HepG2 (cell line): ENCODE measurements around the gene SAMD8. TPM values are rescaled to one million over a fixed set of nuclear protein-coding genes. Genes with fewer than 3 reads are reported as not detected.

Source experiments
- ATAC-seq: fragments of 200-7000 bp; cut with Tn5 transposase; 3 replicates; pipeline ENCODE4 v1.9.1; 2020; ENCODE audit warnings: mild to moderate bottlenecking, moderate library complexity
- BruUV-seq: library from RNA; stranded (reverse); fragments of 400-500 nt; replicated peaks from 2 replicates; lab custom pipeline; 2021; lab: Mats Ljungman, UMichigan
- CTCF ChIA-PET: fragments of 300-600 bp; formaldehyde crosslinking; extraction: SDS; loops from one replicate; lab custom pipeline; 2021; ENCODE audit warnings: low total read pairs, inconsistent platforms, low intra/inter-chr PET ratio; lab: Yijun Ruan, JAX
- POLR2A ChIA-PET: fragments of 350-600 bp; sonication (Branson Sonifier 250); formaldehyde crosslinking; loops from one replicate; lab custom pipeline; 2020; ENCODE audit warnings: antibody characterized with exemption, inconsistent platforms; lab: Yijun Ruan, JAX
- DNase-seq: peaks from one replicate; pipeline ENCODE4 v3.0.0-alpha.2; 2015; ENCODE audit warnings: low spot score
- FAIRE-seq: peaks from 3 replicates; lab custom pipeline; 2011; peaks lifted over from hg19 to GRCh38; lab: Jason Lieb, UNC
- H2AFZ ChIP-seq: one replicate; pipeline ENCODE4 v1.6.1; 2011; ENCODE audit warnings: low read length, inconsistent platforms
- H3K27ac ChIP-seq: fragments of 300-600 bp; 3 replicates; pipeline ENCODE4 v1.8.0; 2011; ENCODE audit warnings: mixed run types, mild to moderate bottlenecking, mixed read lengths, low read length, inconsistent platforms; ENCODE audit not compliant: insufficient read depth; ENCODE audit errors: extremely low read length
- H3K27me3 ChIP-seq, 2 experiments: fragments of 200-600 bp in 1 of 2; 2 replicates in 1 of 2; 3 replicates in 1 of 2; pipeline versions ENCODE4 v1.6.0 to v1.8.0; 2011; ENCODE audit warnings: low read length in 2 of 2, mild to moderate bottlenecking in 2 of 2, moderate library complexity in 2 of 2, inconsistent platforms in 1 of 2; ENCODE audit not compliant: insufficient read depth in 2 of 2, control insufficient read depth in 1 of 2
- H3K36me3 ChIP-seq, 2 experiments: fragments of 200-600 bp in 1 of 2; replicated peaks in 1 of 2; 2 replicates in 1 of 2; 3 replicates in 1 of 2; pipeline versions ENCODE4 v1.5.1 to v1.8.0; 2011; ENCODE audit warnings: low read length in 2 of 2, inconsistent platforms in 1 of 2; ENCODE audit not compliant: insufficient read depth in 2 of 2, control insufficient read depth in 1 of 2
- H3K4me1 ChIP-seq: 2 replicates; pipeline ENCODE4 v1.5.1; 2012; ENCODE audit warnings: low read length, inconsistent platforms; ENCODE audit not compliant: insufficient read depth
- H3K4me2 ChIP-seq: 2 replicates; pipeline ENCODE4 v1.6.0; 2011; ENCODE audit warnings: low read depth, low read length, inconsistent platforms
- H3K4me3 ChIP-seq, 3 experiments: fragments of 200-600 bp in 1 of 3; sonication (generic), shearing (Covaris generic) in 1 of 3; replicated peaks in 1 of 3; 2 replicates each; pipeline ENCODE4 v1.5.1; 2011 to 2016; ENCODE audit warnings: low read length in 3 of 3, inconsistent platforms in 2 of 3, low read depth in 2 of 3, mild to moderate bottlenecking in 2 of 3, control low read depth in 1 of 3, mixed read lengths in 1 of 3; ENCODE audit not compliant: insufficient read depth in 1 of 3
- H3K79me2 ChIP-seq: one replicate; pipeline ENCODE4 v1.6.1; 2011; ENCODE audit warnings: low read length, inconsistent platforms; ENCODE audit not compliant: insufficient read depth
- H3K9ac ChIP-seq: 2 replicates; pipeline ENCODE4 v1.6.0; 2011; ENCODE audit warnings: mild to moderate bottlenecking, low read depth, low read length, inconsistent platforms; ENCODE audit not compliant: insufficient read depth
- H3K9me3 ChIP-seq: 2 replicates; pipeline ENCODE4 v1.5.1; 2012; ENCODE audit warnings: mild to moderate bottlenecking, low read length
- H4K20me1 ChIP-seq: 2 replicates; pipeline ENCODE4 v1.6.0; 2011; ENCODE audit warnings: inconsistent platforms, mild to moderate bottlenecking, low read length, moderate library complexity; ENCODE audit not compliant: insufficient read depth
- AHR ChIP-seq: IDR thresholded peaks from 2 replicates; pipeline ENCODE4 v1.6.1; 2018; ENCODE audit warnings: missing genetic modification reagents, missing compliant biosample characterization
- CENPX ChIP-seq: sonication (generic); formaldehyde crosslinking; IDR thresholded peaks from 2 replicates; pipeline ENCODE4 v1.9.0; 2021; ENCODE audit warnings: mild to moderate bottlenecking, missing genetic modification reagents, moderate library complexity
- ETV6 ChIP-seq: sonication (generic); formaldehyde crosslinking; conservative IDR thresholded peaks from 2 replicates; pipeline ENCODE4 v1.4.0; 2020; ENCODE audit warnings: missing genetic modification reagents
- HES4 ChIP-seq: sonication (generic); formaldehyde crosslinking; IDR thresholded peaks from 2 replicates; pipeline ENCODE4 v1.9.0; 2021; ENCODE audit warnings: mild to moderate bottlenecking, missing genetic modification reagents, borderline replicate concordance
- ISL2 ChIP-seq: sonication (generic); formaldehyde crosslinking; IDR thresholded peaks from 2 replicates; pipeline ENCODE4 v1.5.0; 2020; ENCODE audit warnings: missing genetic modification reagents
- KLF13 ChIP-seq: sonication (generic); formaldehyde crosslinking; IDR thresholded peaks from 2 replicates; pipeline ENCODE4 v1.4.0; 2020; ENCODE audit warnings: mild to moderate bottlenecking, missing genetic modification reagents
- MXI1 ChIP-seq: IDR thresholded peaks from 3 replicates; pipeline ENCODE4 v1.6.1; 2012; ENCODE audit warnings: low read depth, low read length, inconsistent platforms, borderline replicate concordance
- PHF5A ChIP-seq: IDR thresholded peaks from one replicate; pipeline ENCODE4 v1.6.1; 2018; ENCODE audit warnings: low read depth, missing genetic modification reagents; ENCODE audit not compliant: unreplicated experiment
- XRCC5 ChIP-seq: fragments of 200-400 bp; formaldehyde crosslinking; optimal IDR thresholded peaks from 2 replicates; pipeline ENCODE3; 2017; ENCODE audit warnings: mild to moderate bottlenecking, low read length
- ZNF263 ChIP-seq: sonication (generic); formaldehyde crosslinking; IDR thresholded peaks from 2 replicates; pipeline ENCODE4 v1.4.0; 2020; ENCODE audit warnings: missing genetic modification reagents
- ZNF30 ChIP-seq: sonication (generic); formaldehyde crosslinking; IDR thresholded peaks from 2 replicates; pipeline ENCODE4 v1.5.0; 2020; ENCODE audit warnings: mild to moderate bottlenecking, missing genetic modification reagents
- ZNF34 ChIP-seq: sonication (generic); formaldehyde crosslinking; IDR thresholded peaks from 2 replicates; pipeline ENCODE4 v1.4.0; 2020; ENCODE audit warnings: mild to moderate bottlenecking, missing genetic modification reagents, borderline replicate concordance
- ZNF776 ChIP-seq: sonication (generic); formaldehyde crosslinking; IDR thresholded peaks from 2 replicates; pipeline ENCODE4 v1.4.0; 2020; ENCODE audit warnings: mild to moderate bottlenecking, missing genetic modification reagents
- ZSCAN25 ChIP-seq: sonication (generic); formaldehyde crosslinking; IDR thresholded peaks from 2 replicates; pipeline ENCODE4 v1.8.0; 2022; ENCODE audit warnings: mild to moderate bottlenecking, missing genetic modification reagents
- WGBS: methylation state at CpG from one replicate; pipeline ENCODE4 v1.1.6; 2017; ENCODE audit warnings: low lambda C conversion rate; 5-methylcytosine and 5-hydroxymethylcytosine counted together
- in situ Hi-C: cut with HindIII; loops from 2 replicates; pipeline ENCODE4 v1.10.0; 2017; ENCODE audit warnings: low pct_unique_long_range_greater_than_20kb; ENCODE audit not compliant: extremely low pct_ligation_motif_present
- intact Hi-C: fragments of 100-400 bp; cut with micrococcal nuclease; formaldehyde crosslinking; loops from one replicate; pipeline ENCODE4 v1.10.0; 2022; ENCODE audit not compliant: unreplicated experiment
- polyA plus RNA-seq, 8 experiments: library from polyadenylated mRNA; depleted of rRNA in 3 of 8; stranded (reverse) in 7 of 8; unstranded in 1 of 8; fragments of >200 nt; fragmentation: Illumina TruSeq in 4 of 8; extraction: Trizol in 4 of 8; gene quantifications; 2 replicates each; pipeline versions ENCODE4 v1.2.1 to v1.2.3, GENCODE V29; 2011 to 2016; ENCODE audit warnings: low read depth in 4 of 8, missing spikeins in 1 of 8, mixed read lengths in 1 of 8; ENCODE audit not compliant: insufficient read depth in 1 of 8
- total RNA-seq, 5 experiments: library from RNA; depleted of rRNA; stranded (reverse); fragments of >200 nt; fragmentation: Illumina TruSeq; extraction: Trizol; gene quantifications; 2 replicates each; pipeline ENCODE4 v1.2.3, GENCODE V29; 2016; ENCODE audit warnings: low read depth in 1 of 5
- TF ChIP-seq, protein P1 (sequence below): fragments of 450-650 bp; IDR thresholded peaks from 2 replicates; pipeline ENCODE4 v1.6.1; 2017; ENCODE audit warnings: mild to moderate bottlenecking
- TF ChIP-seq, protein P2 (sequence below): sonication (generic); formaldehyde crosslinking; IDR thresholded peaks from one replicate; pipeline ENCODE4 v1.5.1; 2020; ENCODE audit warnings: mild to moderate bottlenecking, missing genetic modification reagents; ENCODE audit errors: not compliant biosample characterization

SAMD8 gene
- total and polyA plus RNA-seq, 2 of the 13 experiments (the other 11 are each of a cell fraction or from before 2014, with no cell fraction given) = 10.4 to 13.2 TPM

GRCh38 chr10:75106242-75106641 lies 5.2 kb upstream of the SAMD8 start:
- ChIA-PET POLR2A (no interaction called here), CTCF (no interaction called here)
- DNase-seq (no peak), ATAC-seq (no peak), FAIRE-seq (no peak)
- Histone ChIP-seq H3K4me1 (peaks cover 50% of the 10 kb centered on the region), H3K4me2 (no peak overlapping the region), H3K9me3 (no peaks in the 10 kb centered on the region), H3K27me3 (no peaks in the 10 kb centered on the region), H3K36me3 (no peaks in the 10 kb centered on the region), H4K20me1 (no peaks in the 10 kb centered on the region), H3K9ac (no peak overlapping the region), H3K27ac (no peak overlapping the region), H3K79me2 (no peaks in the 10 kb centered on the region), H2AFZ (no peak overlapping the region), H3K4me3 (no peak overlapping the region)
- BruUV-seq = no TSS peak
- intact Hi-C loops = no loop called here
- 79% methylated on average over 8 of the region's 8 CpGs for WGBS
- in situ Hi-C loops = loop anchor here (10.0 kb wide), 1 partner anchor 211 kb away; no protein-coding TSS in a partner anchor
- TF ChIP-seq MXI1 (no peak), AHR (CRISPR knock-in tag) (no peak), ZNF30 (CRISPR knock-in tag) (no peak), ZNF776 (no peak), ETV6 (CRISPR knock-in tag) (no peak), HES4 (CRISPR knock-in tag) (no peak), ZNF263 (CRISPR knock-in tag) (no peak), CENPX (CRISPR knock-in tag) (no peak), ISL2 (CRISPR knock-in tag) (no peak), XRCC5 (no peak), PHF5A (CRISPR knock-in tag) (no peak), ZNF34 (CRISPR knock-in tag) (no peak), ZSCAN25 (no peak), KLF13 (no peak)
- TF ChIP-seq, protein P1, sequence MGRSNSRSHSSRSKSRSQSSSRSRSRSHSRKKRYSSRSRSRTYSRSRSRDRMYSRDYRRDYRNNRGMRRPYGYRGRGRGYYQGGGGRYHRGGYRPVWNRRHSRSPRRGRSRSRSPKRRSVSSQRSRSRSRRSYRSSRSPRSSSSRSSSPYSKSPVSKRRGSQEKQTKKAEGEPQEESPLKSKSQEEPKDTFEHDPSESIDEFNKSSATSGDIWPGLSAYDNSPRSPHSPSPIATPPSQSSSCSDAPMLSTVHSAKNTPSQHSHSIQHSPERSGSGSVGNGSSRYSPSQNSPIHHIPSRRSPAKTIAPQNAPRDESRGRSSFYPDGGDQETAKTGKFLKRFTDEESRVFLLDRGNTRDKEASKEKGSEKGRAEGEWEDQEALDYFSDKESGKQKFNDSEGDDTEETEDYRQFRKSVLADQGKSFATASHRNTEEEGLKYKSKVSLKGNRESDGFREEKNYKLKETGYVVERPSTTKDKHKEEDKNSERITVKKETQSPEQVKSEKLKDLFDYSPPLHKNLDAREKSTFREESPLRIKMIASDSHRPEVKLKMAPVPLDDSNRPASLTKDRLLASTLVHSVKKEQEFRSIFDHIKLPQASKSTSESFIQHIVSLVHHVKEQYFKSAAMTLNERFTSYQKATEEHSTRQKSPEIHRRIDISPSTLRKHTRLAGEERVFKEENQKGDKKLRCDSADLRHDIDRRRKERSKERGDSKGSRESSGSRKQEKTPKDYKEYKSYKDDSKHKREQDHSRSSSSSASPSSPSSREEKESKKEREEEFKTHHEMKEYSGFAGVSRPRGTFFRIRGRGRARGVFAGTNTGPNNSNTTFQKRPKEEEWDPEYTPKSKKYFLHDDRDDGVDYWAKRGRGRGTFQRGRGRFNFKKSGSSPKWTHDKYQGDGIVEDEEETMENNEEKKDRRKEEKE = no peak
- TF ChIP-seq, protein P2, sequence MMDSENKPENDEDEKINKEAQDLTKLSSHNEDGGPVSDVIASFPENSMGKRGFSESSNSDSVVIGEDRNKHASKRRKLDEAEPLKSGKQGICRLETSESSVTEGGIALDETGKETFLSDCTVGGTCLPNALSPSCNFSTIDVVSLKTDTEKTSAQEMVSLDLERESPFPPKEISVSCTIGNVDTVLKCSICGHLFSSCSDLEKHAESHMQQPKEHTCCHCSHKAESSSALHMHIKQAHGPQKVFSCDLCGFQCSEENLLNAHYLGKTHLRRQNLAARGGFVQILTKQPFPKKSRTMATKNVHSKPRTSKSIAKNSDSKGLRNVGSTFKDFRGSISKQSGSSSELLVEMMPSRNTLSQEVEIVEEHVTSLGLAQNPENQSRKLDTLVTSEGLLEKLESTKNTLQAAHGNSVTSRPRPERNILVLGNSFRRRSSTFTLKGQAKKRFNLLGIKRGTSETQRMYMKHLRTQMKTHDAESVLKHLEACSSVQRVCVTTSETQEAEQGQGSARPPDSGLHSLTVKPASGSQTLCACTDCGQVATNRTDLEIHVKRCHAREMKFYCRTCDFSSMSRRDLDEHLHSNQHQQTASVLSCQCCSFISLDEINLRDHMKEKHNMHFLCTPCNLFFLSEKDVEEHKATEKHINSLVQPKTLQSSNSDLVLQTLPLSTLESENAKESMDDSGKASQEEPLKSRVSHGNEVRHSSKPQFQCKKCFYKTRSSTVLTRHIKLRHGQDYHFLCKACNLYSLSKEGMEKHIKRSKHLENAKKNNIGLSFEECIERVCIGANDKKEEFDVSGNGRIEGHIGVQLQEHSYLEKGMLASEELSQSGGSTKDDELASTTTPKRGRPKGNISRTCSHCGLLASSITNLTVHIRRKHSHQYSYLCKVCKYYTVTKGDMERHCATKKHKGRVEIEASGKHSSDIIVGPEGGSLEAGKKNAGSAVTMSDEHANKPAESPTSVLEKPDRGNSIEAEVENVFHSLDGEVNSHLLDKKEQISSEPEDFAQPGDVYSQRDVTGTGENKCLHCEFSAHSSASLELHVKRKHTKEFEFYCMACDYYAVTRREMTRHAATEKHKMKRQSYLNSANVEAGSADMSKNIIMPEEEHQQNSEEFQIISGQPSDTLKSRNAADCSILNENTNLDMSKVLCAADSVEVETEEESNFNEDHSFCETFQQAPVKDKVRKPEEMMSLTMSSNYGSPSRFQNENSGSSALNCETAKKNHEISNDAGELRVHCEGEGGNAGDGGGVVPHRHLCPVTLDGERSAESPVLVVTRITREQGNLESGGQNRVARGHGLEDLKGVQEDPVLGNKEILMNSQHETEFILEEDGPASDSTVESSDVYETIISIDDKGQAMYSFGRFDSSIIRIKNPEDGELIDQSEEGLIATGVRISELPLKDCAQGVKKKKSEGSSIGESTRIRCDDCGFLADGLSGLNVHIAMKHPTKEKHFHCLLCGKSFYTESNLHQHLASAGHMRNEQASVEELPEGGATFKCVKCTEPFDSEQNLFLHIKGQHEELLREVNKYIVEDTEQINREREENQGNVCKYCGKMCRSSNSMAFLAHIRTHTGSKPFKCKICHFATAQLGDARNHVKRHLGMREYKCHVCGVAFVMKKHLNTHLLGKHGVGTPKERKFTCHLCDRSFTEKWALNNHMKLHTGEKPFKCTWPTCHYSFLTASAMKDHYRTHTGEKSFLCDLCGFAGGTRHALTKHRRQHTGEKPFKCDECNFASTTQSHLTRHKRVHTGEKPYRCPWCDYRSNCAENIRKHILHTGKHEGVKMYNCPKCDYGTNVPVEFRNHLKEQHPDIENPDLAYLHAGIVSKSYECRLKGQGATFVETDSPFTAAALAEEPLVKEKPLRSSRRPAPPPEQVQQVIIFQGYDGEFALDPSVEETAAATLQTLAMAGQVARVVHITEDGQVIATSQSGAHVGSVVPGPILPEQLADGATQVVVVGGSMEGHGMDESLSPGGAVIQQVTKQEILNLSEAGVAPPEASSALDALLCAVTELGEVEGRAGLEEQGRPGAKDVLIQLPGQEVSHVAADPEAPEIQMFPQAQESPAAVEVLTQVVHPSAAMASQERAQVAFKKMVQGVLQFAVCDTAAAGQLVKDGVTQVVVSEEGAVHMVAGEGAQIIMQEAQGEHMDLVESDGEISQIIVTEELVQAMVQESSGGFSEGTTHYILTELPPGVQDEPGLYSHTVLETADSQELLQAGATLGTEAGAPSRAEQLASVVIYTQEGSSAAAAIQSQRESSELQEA = no peak
